ENCODE measurements around the gene SUN1.
A peak's percentile ranks its signal among the peaks of the same experiment; 100 is the strongest.

The SUN1 gene

GRCh38 chr7:909358-910329 is 77.4 kb downstream of the SUN1 start:
- DNase-seq = no peak

- no peak for DNase-seq
These were observed 78.2 kb downstream of the SUN1 start for GRCh38 chr7:910441-910861.

- DNase-seq = no peak
These were observed 78.7 kb downstream of the SUN1 start for GRCh38 chr7:910931-911431.

- DNase-seq = no peak
These were observed 79.7 kb downstream of the SUN1 start for GRCh38 chr7:911791-912480.

- DNase-seq = no peak
These were observed 81.7 kb downstream of the SUN1 start for GRCh38 chr7:913736-914520.

- no peak for DNase-seq
These were observed 82.4 kb downstream of the SUN1 start for GRCh38 chr7:914521-915194.

GRCh38 chr7:915291-916218 is 83.3 kb downstream of the SUN1 start:
- DNase-seq = no peak

GRCh38 chr7:916291-916941 is 84.1 kb downstream of the SUN1 start:
- no peak for DNase-seq

- no peak for DNase-seq
These were observed 85.2 kb downstream of the SUN1 start for GRCh38 chr7:917255-918117.

- DNase-seq = no peak
These were observed 85.8 kb downstream of the SUN1 start for GRCh38 chr7:918118-918425.

- no peak for DNase-seq
These were observed 86.3 kb downstream of the SUN1 start for GRCh38 chr7:918441-919113.

- no peak for DNase-seq
These were observed 86.8 kb downstream of the SUN1 start for GRCh38 chr7:919114-919442.

- no peak for DNase-seq
These were observed 87.7 kb downstream of the SUN1 start for GRCh38 chr7:919924-920341.

GRCh38 chr7:920351-921070 is 88.2 kb downstream of the SUN1 start:
- DNase-seq = peak; percentile 35

- DNase-seq = no peak
These were observed 88.8 kb downstream of the SUN1 start for GRCh38 chr7:921071-921461.

- DNase-seq = peak; percentile 26
These were observed 89.5 kb downstream of the SUN1 start for GRCh38 chr7:921581-922333.

- DNase-seq = peak; percentile 57
These were observed 90.2 kb downstream of the SUN1 start for GRCh38 chr7:922334-923107.
